T-cell (primary cell): ENCODE data around the gene COG1. TPM values are rescaled to one million over a fixed set of nuclear protein-coding genes. Genes with fewer than 3 reads are reported as not detected.

ENCODE experiments used
- ATAC-seq, 4 experiments: fragments of 200-7000 bp in 3 of 4; fragments of 150-1000 bp in 1 of 4; cut with Tn5 transposase; replicated peaks in 1 of 4; 1 replicate in 3 of 4; 2 replicates in 1 of 4; pipeline ENCODE4 v1.10.0; 2021; ENCODE audit warnings: moderate library complexity in 3 of 4, mild to moderate bottlenecking in 2 of 4, moderate number of reproducible peaks in 1 of 4
- CTCF ChIA-PET, 2 donors: fragments of 300-600 bp; sonication (Branson Sonifier 250); formaldehyde crosslinking; loops; one replicate each; lab custom pipeline; 2022; ENCODE audit warnings: antibody characterized with exemption in 2 of 2; lab: Charles Lee
- POLR2A ChIA-PET, 2 donors: fragments of 300-600 bp; sonication (Branson Sonifier 250); formaldehyde crosslinking; loops; one replicate each; lab custom pipeline; 2022; ENCODE audit warnings: antibody characterized with exemption in 2 of 2; lab: Charles Lee
- DNase-seq, 35 experiments: peaks; one replicate each; pipeline versions ENCODE4 v3.0.0 to v3.0.0-alpha.2; 2013 to 2023
- H3K27ac ChIP-seq: one replicate; pipeline ENCODE4 v1.5.1; 2013; ENCODE audit warnings: low read length
- H3K27me3 ChIP-seq, 2 experiments: replicated peaks in 1 of 2; 1 replicate in 1 of 2; 2 replicates in 1 of 2; pipeline versions ENCODE4 v1.6.1 to v1.7.0; 2013; ENCODE audit warnings: low read length in 1 of 2, mixed read lengths in 1 of 2; ENCODE audit not compliant: control insufficient read depth in 2 of 2, insufficient read depth in 2 of 2; ENCODE audit errors: extremely low read depth in 1 of 2
- H3K36me3 ChIP-seq, 2 donors: 1 replicate in 1 of 2; 2 replicates in 1 of 2; pipeline versions ENCODE4 v1.6.1 to v1.7.0; 2013; ENCODE audit warnings: low read length in 1 of 2; ENCODE audit not compliant: control insufficient read depth in 2 of 2, insufficient read depth in 1 of 2; ENCODE audit errors: extremely low read depth in 1 of 2
- H3K4me1 ChIP-seq, 2 experiments: 1 replicate in 1 of 2; 2 replicates in 1 of 2; pipeline versions ENCODE4 v1.6.1 to v1.7.0; 2013; ENCODE audit warnings: low read length in 2 of 2, mixed read lengths in 1 of 2; ENCODE audit not compliant: insufficient read depth in 2 of 2, control insufficient read depth in 1 of 2; ENCODE audit errors: extremely low read depth in 1 of 2
- H3K4me3 ChIP-seq, 2 donors: 1 replicate in 1 of 2; 2 replicates in 1 of 2; pipeline versions ENCODE4 v1.5.1 to v1.7.0; 2013; ENCODE audit warnings: mild to moderate bottlenecking in 2 of 2, low read length in 1 of 2, moderate library complexity in 1 of 2; ENCODE audit not compliant: control insufficient read depth in 1 of 2; ENCODE audit errors: extremely low read depth in 1 of 2
- H3K9me3 ChIP-seq: 2 replicates; pipeline ENCODE4 v1.7.0; 2013
- H3K27ac Mint-ChIP-seq, 2 donors: one replicate each; pipeline ENCODE4 v1.8.0; 2020 to 2021; ENCODE audit warnings: mild to moderate bottlenecking in 2 of 2, mixed read lengths in 2 of 2
- H3K27me3 Mint-ChIP-seq, 2 donors: one replicate each; pipeline ENCODE4 v1.8.0; 2021 to 2022; ENCODE audit warnings: mixed read lengths in 2 of 2
- H3K36me3 Mint-ChIP-seq: one replicate; pipeline ENCODE4 v1.8.0; 2021; ENCODE audit warnings: mixed read lengths
- H3K4me1 Mint-ChIP-seq, 3 donors: one replicate each; pipeline ENCODE4 v1.8.0; 2020 to 2022; ENCODE audit warnings: mixed read lengths in 3 of 3, mild to moderate bottlenecking in 1 of 3
- H3K4me3 Mint-ChIP-seq, 3 donors: one replicate each; pipeline ENCODE4 v1.8.0; 2020 to 2022; ENCODE audit warnings: mild to moderate bottlenecking in 3 of 3, mixed read lengths in 3 of 3, moderate library complexity in 3 of 3
- H3K9me3 Mint-ChIP-seq, 3 donors: one replicate each; pipeline ENCODE4 v1.8.0; 2020 to 2022; ENCODE audit warnings: mixed read lengths in 3 of 3
- WGBS: methylation state at CpG from one replicate; pipeline ENCODE4 v1.1.5; 2013; ENCODE audit warnings: missing lambda C conversion rate; ENCODE audit not compliant: insufficient coverage; 5-methylcytosine and 5-hydroxymethylcytosine counted together
- total RNA-seq, 35 experiments: library from RNA in 6 of 35; stranded (reverse) in 6 of 35; fragments of 120-200 nt in 1 of 35; gene quantifications; one replicate each; pipeline versions ENCODE4 v1.2.1 to v1.2.4 and lab custom pipeline; 2013 to 2026

The COG1 gene
- total RNA-seq, 5 donors from 2014 or later (not counting 1 experiment from before 2014, with no cell fraction given) = 66.3 to 77.2 (median 73.3) TPM

DNA sequence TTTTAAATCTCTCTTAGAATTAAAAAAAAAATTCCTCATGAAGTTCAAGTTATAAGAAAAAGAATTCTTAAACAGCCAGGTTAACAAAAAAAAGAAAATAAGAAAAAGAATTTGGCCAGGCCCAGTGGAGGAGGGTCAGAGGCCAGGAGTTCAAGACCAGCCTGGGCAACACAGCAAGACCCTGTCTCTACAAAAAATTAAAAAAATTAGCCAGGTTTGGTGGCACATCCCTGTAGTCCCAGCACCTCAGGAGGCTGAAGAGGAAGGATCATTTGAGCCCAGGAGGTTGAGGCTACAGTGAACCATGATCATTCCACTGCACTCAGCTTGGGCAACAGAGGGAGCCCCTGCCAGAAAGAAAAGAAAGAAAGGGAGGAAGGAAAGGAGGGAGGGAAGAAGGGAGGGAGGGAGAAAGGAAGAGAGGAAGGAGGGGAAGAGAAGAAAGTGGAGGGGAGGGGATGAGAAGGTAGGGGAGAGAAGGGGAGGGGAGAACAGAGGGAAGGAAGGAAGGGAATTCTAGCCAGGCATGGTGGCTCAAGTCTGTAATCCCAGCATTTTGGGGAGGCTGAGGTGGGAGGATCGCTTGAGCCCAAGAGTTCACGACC, 30.9 kb downstream of the COG1 start:
- Histone ChIP-seq H3K9me3 (no peaks in the 10 kb centered on the region), H3K27me3 (no peaks in the 10 kb centered on the region), H3K27ac (no peak overlapping the region), H3K36me3 (peaks cover 0 to 7% of the 10 kb centered on the region in 2 donors), H3K4me1 (peaks cover 0 to 15% of the 10 kb centered on the region in 2 experiments), H3K4me3 (no peak overlapping the region)
- peaks cover 4% of the 10 kb centered on the region for H3K36me3 Mint-ChIP-seq
- ChIA-PET POLR2A (interaction anchor here (0.5 to 0.8 kb wide), 2 partner anchors 12 to 18 kb away, joined by 4 read pairs; no protein-coding TSS in a partner anchor), CTCF (interaction anchor here (0.7 to 1.4 kb wide), 2 partner anchors 12 to 18 kb away, joined by 3 read pairs; no protein-coding TSS in a partner anchor)
- no peaks in the 10 kb centered on the region for H3K9me3 Mint-ChIP-seq
- no peak overlapping the region for H3K4me3 Mint-ChIP-seq
- H3K27me3 Mint-ChIP-seq = no peaks in the 10 kb centered on the region
- H3K27ac Mint-ChIP-seq = peak overlapping the region in 1 of 2 donors; percentile 69
- peaks cover 33 to 46% (median 43%) of the 10 kb centered on the region in 3 donors for H3K4me1 Mint-ChIP-seq
- no CpG with 5 or more reads among the region's 2 CpGs for WGBS
- ATAC-seq (no peak), DNase-seq (no peak)

GRCh38 chr17:73224237-73224636, 31.4 kb downstream of the COG1 start:
- H3K27ac Mint-ChIP-seq = no peak overlapping the region
- CTCF ChIA-PET = interaction anchor here (0.7 to 1.4 kb wide), 2 partner anchors 12 to 19 kb away, joined by 3 read pairs; no protein-coding TSS in a partner anchor
- no peaks in the 10 kb centered on the region for H3K9me3 ChIP-seq
- no peak overlapping the region for H3K4me3 Mint-ChIP-seq
- POLR2A ChIA-PET = interaction anchor here (0.5 to 0.8 kb wide), 3 partner anchors 13 to 91 kb away, joined by 4 to 8 read pairs (median 4); no protein-coding TSS in a partner anchor
- H3K36me3 ChIP-seq = peaks cover 0 to 4% of the 10 kb centered on the region in 2 donors
- no peak overlapping the region for H3K27ac ChIP-seq
- H3K36me3 Mint-ChIP-seq = peaks cover 4% of the 10 kb centered on the region
- WGBS = no CpG with 5 or more reads among the region's 2 CpGs
- H3K4me3 ChIP-seq = no peak overlapping the region
- no peaks in the 10 kb centered on the region for H3K27me3 ChIP-seq
- no peaks in the 10 kb centered on the region for H3K9me3 Mint-ChIP-seq
- no peak for DNase-seq
- H3K27me3 Mint-ChIP-seq = no peaks in the 10 kb centered on the region
- peaks cover 0 to 18% of the 10 kb centered on the region in 2 experiments for H3K4me1 ChIP-seq
- ATAC-seq = no peak
- peaks cover 38 to 51% (median 48%) of the 10 kb centered on the region in 3 donors for H3K4me1 Mint-ChIP-seq

- 89% methylated on average over 3 of the region's 5 CpGs for WGBS
- ATAC-seq (no peak), DNase-seq (no peak)
- H3K36me3 Mint-ChIP-seq = peaks cover 4% of the 10 kb centered on the region
- no peaks in the 10 kb centered on the region for H3K9me3 Mint-ChIP-seq
- no peaks in the 10 kb centered on the region for H3K27me3 ChIP-seq
- no peak overlapping the region for H3K4me3 Mint-ChIP-seq
- H3K4me1 ChIP-seq = peaks cover 0 to 22% of the 10 kb centered on the region in 2 experiments
- H3K27me3 Mint-ChIP-seq = no peaks in the 10 kb centered on the region
- H3K4me3 ChIP-seq = no peak overlapping the region
- ChIA-PET CTCF (interaction anchor here (0.7 to 1.4 kb wide), 2 partner anchors 13 to 19 kb away, joined by 3 read pairs; no protein-coding TSS in a partner anchor), POLR2A (interaction anchor here (0.7 to 0.8 kb wide), 2 partner anchors 17 to 90 kb away, joined by 4 to 8 read pairs; no protein-coding TSS in a partner anchor)
- H3K9me3 ChIP-seq = no peaks in the 10 kb centered on the region
- peaks cover 42 to 54% (median 51%) of the 10 kb centered on the region in 3 donors for H3K4me1 Mint-ChIP-seq
- no peak overlapping the region for H3K27ac ChIP-seq
- H3K36me3 ChIP-seq = peaks cover 0 to 3% of the 10 kb centered on the region in 2 donors
- H3K27ac Mint-ChIP-seq = no peak overlapping the region
Observed at GRCh38 chr17:73224663-73225305, 31.9 kb downstream of the COG1 start.

GRCh38 chr17:73226556-73227172, 33.8 kb downstream of the COG1 start:
- Mint-ChIP-seq H3K4me1 (peaks cover 60 to 69% (median 67%) of the 10 kb centered on the region in 3 donors), H3K36me3 (peaks cover 4% of the 10 kb centered on the region), H3K4me3 (peak overlapping the region in 1 of 3 donors; percentile 13), H3K27me3 (no peaks in the 10 kb centered on the region), H3K27ac (peak overlapping the region; percentile 25 to 64), H3K9me3 (no peaks in the 10 kb centered on the region)
- WGBS = no CpG with 5 or more reads among the region's 3 CpGs
- DNase-seq (no peak), ATAC-seq (no peak)
- Histone ChIP-seq H3K36me3 (peaks cover 0 to 3% of the 10 kb centered on the region in 2 donors), H3K27ac (no peak overlapping the region), H3K4me3 (no peak overlapping the region), H3K27me3 (no peaks in the 10 kb centered on the region), H3K9me3 (no peaks in the 10 kb centered on the region), H3K4me1 (peaks cover 2 to 40% of the 10 kb centered on the region in 2 experiments)
- ChIA-PET POLR2A (no interaction called here), CTCF (interaction anchor here in 1 of 2 donors (0.9 to 2.4 kb wide), 4 partner anchors 9 to 35 kb away, joined by 3 to 10 read pairs (median 4); no protein-coding TSS in a partner anchor)

DNA sequence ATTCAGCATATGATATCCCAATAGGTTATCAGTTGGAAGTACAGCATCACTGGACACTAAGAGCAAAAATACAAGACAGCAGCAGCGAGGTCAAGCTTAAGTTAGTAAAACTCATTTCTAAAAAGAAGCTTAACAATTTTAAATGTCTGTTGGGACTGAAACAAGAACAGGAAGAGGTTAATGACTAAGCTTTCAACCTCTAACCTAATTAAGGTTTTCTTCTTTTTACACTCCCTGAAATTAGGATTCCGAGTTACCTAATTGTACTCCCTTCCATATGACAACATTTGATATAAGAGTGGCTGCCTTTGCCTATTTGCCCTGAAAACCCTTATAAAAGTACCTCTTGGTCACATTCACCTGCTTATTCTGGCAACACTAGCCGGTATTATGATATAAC, 34.5 kb downstream of the COG1 start:
- ChIA-PET POLR2A (interaction anchor here in 1 of 2 donors (0.6 kb wide), 1 partner anchor 29 kb away, joined by 3 read pairs; no protein-coding TSS in a partner anchor), CTCF (interaction anchor here in 1 of 2 donors (0.6 to 2.4 kb wide), 5 partner anchors 9 to 37 kb away, joined by 3 to 10 read pairs (median 3); no protein-coding TSS in a partner anchor)
- H3K4me3 ChIP-seq = no peak overlapping the region
- H3K27ac Mint-ChIP-seq = peak overlapping the region; percentile 23 to 66
- no CpG with 5 or more reads among the region's 3 CpGs for WGBS
- no peaks in the 10 kb centered on the region for H3K27me3 Mint-ChIP-seq
- H3K36me3 Mint-ChIP-seq = peaks cover 4% of the 10 kb centered on the region
- H3K4me1 ChIP-seq = peaks cover 2 to 40% of the 10 kb centered on the region in 2 experiments
- peak overlapping the region; percentile 2 to 47 (median 21) for H3K4me3 Mint-ChIP-seq
- no peak for DNase-seq
- no peaks in the 10 kb centered on the region for H3K9me3 Mint-ChIP-seq
- peaks cover 60 to 69% (median 69%) of the 10 kb centered on the region in 3 donors for H3K4me1 Mint-ChIP-seq
- peaks cover 0 to 3% of the 10 kb centered on the region in 2 donors for H3K36me3 ChIP-seq
- H3K27ac ChIP-seq = peak overlapping the region; percentile 13
- no peak for ATAC-seq
- no peaks in the 10 kb centered on the region for H3K9me3 ChIP-seq
- H3K27me3 ChIP-seq = no peaks in the 10 kb centered on the region
